Liver (tissue), 9 donors: Measurements from ENCODE around the gene IER2. TPM values are rescaled to one million over a fixed set of nuclear protein-coding genes. Genes with fewer than 3 reads are reported as not detected.
A peak's percentile ranks its signal among the peaks of the same experiment; 100 is the strongest.

ENCODE experiments used
- DNase-seq: peaks from one replicate; pipeline ENCODE4 v3.0.0-alpha.2; 2017; ENCODE audit warnings: low spot score
- H3K27ac ChIP-seq, 2 donors: one replicate each; pipeline ENCODE4 v1.7.0; 2013; ENCODE audit warnings: inconsistent platforms in 2 of 2, low read length in 2 of 2, control low read depth in 1 of 2, low read depth in 1 of 2, mild to moderate bottlenecking in 1 of 2
- H3K27me3 ChIP-seq, 4 donors: one replicate each; pipeline versions ENCODE4 v1.6.1 to v1.7.0; 2013; ENCODE audit warnings: low read length in 3 of 4, inconsistent platforms in 1 of 4, mild to moderate bottlenecking in 1 of 4, moderate library complexity in 1 of 4; ENCODE audit not compliant: control insufficient read depth in 4 of 4, insufficient read depth in 4 of 4
- H3K36me3 ChIP-seq, 4 donors: one replicate each; pipeline versions ENCODE4 v1.6.1 to v1.7.0; 2013; ENCODE audit warnings: low read length in 3 of 4, mild to moderate bottlenecking in 3 of 4, low read depth in 1 of 4, moderate library complexity in 1 of 4; ENCODE audit not compliant: control insufficient read depth in 4 of 4, insufficient read depth in 3 of 4
- H3K4me1 ChIP-seq, 4 donors: one replicate each; pipeline versions ENCODE4 v1.6.1 to v1.7.0; 2013; ENCODE audit warnings: low read length in 3 of 4, mild to moderate bottlenecking in 3 of 4, moderate library complexity in 1 of 4; ENCODE audit not compliant: control insufficient read depth in 4 of 4, insufficient read depth in 4 of 4
- H3K4me3 ChIP-seq, 3 donors: one replicate each; pipeline versions ENCODE4 v1.6.1 to v1.7.0; 2013; ENCODE audit warnings: low read length in 3 of 3, control low read depth in 1 of 3, low read depth in 1 of 3, mild to moderate bottlenecking in 1 of 3
- H3K9ac ChIP-seq, 2 donors: one replicate each; pipeline ENCODE4 v1.7.0; 2013; ENCODE audit warnings: low read length in 2 of 2, mild to moderate bottlenecking in 2 of 2, moderate library complexity in 2 of 2, control low read depth in 1 of 2, low read depth in 1 of 2
- H3K9me3 ChIP-seq, 4 donors: one replicate each; pipeline versions ENCODE4 v1.6.1 to v1.7.0; 2013; ENCODE audit warnings: low read length in 3 of 4; ENCODE audit not compliant: control insufficient read depth in 4 of 4
- ATF3 ChIP-seq: IDR thresholded peaks from 2 replicates; pipeline ENCODE4 v1.6.1; 2016; ENCODE audit warnings: antibody characterized with exemption
- CTCF ChIP-seq: fragments of 150-350 bp; IDR thresholded peaks from 2 replicates; pipeline ENCODE4 v1.5.1; 2017; ENCODE audit warnings: improper control_type of control experiment, low read depth, low read length; ENCODE audit not compliant: missing input control
- EGR1 ChIP-seq, 2 donors: IDR thresholded peaks; 2 replicates each; pipeline ENCODE4 v1.6.1; 2016 to 2018; ENCODE audit warnings: antibody characterized with exemption in 2 of 2, low read depth in 2 of 2
- FOXA1 ChIP-seq: IDR thresholded peaks from 2 replicates; pipeline ENCODE4 v1.6.1; 2016; ENCODE audit warnings: antibody characterized with exemption
- FOXA2 ChIP-seq: IDR thresholded peaks from 2 replicates; pipeline ENCODE4 v1.6.1; 2016; ENCODE audit warnings: antibody characterized with exemption
- GABPA ChIP-seq, 2 donors: IDR thresholded peaks in 1 of 2; conservative IDR thresholded peaks in 1 of 2; 2 replicates each; pipeline ENCODE4 v1.6.1; 2016; ENCODE audit warnings: antibody characterized with exemption in 2 of 2, mild to moderate bottlenecking in 1 of 2, moderate library complexity in 1 of 2
- HNF4A ChIP-seq, 2 donors: conservative IDR thresholded peaks; 2 replicates each; pipeline ENCODE4 v1.6.1; 2016; ENCODE audit warnings: antibody characterized with exemption in 2 of 2, mild to moderate bottlenecking in 2 of 2
- HNF4G ChIP-seq: IDR thresholded peaks from 2 replicates; pipeline ENCODE4 v1.6.1; 2016; ENCODE audit warnings: antibody characterized with exemption
- JUND ChIP-seq, 2 donors: IDR thresholded peaks; 2 replicates each; pipeline ENCODE4 v1.6.1; 2016; ENCODE audit warnings: antibody characterized with exemption in 2 of 2
- MAX ChIP-seq: IDR thresholded peaks from 2 replicates; pipeline ENCODE4 v1.6.1; 2016; ENCODE audit warnings: antibody characterized with exemption
- NR2F2 ChIP-seq: IDR thresholded peaks from 2 replicates; pipeline ENCODE4 v1.6.1; 2016; ENCODE audit warnings: antibody characterized with exemption
- RAD21 ChIP-seq, 2 donors: IDR thresholded peaks; 2 replicates each; pipeline ENCODE4 v1.6.1; 2016; ENCODE audit warnings: antibody characterized with exemption in 2 of 2, mild to moderate bottlenecking in 2 of 2
- REST ChIP-seq: IDR thresholded peaks from 2 replicates; pipeline ENCODE4 v1.6.1; 2016; ENCODE audit warnings: antibody characterized with exemption, mild to moderate bottlenecking
- RXRA ChIP-seq, 2 donors: IDR thresholded peaks; 2 replicates each; pipeline ENCODE4 v1.6.1; 2017 to 2018; ENCODE audit warnings: antibody characterized with exemption in 2 of 2, mild to moderate bottlenecking in 1 of 2
- SP1 ChIP-seq: IDR thresholded peaks from 2 replicates; pipeline ENCODE4 v1.6.1; 2018; ENCODE audit warnings: antibody characterized with exemption, mild to moderate bottlenecking
- TAF1 ChIP-seq: conservative IDR thresholded peaks from 2 replicates; pipeline ENCODE4 v1.6.1; 2016; ENCODE audit warnings: antibody characterized with exemption, mild to moderate bottlenecking
- YY1 ChIP-seq: IDR thresholded peaks from 2 replicates; pipeline ENCODE4 v1.6.1; 2016; ENCODE audit warnings: antibody characterized with exemption, mild to moderate bottlenecking
- ZBTB33 ChIP-seq: IDR thresholded peaks from 2 replicates; pipeline ENCODE4 v1.6.1; 2016; ENCODE audit warnings: antibody characterized with exemption
- WGBS: extraction: QIAGEN DNeasy Blood & Tissue Kit; methylation state at CpG from one replicate; pipeline ENCODE4 v1.1.7; 2013; 5-methylcytosine and 5-hydroxymethylcytosine counted together
- polyA plus RNA-seq, 2 donors: library from polyadenylated mRNA; stranded (reverse) in 1 of 2; unstranded in 1 of 2; fragments of 200-250 nt in 1 of 2; fragments of >200 nt in 1 of 2; fragmentation: Nextera tagmentation in 1 of 2; extraction: Ambion mirVana in 1 of 2; gene quantifications; one replicate each; pipeline versions ENCODE4 v1.2.1 to v1.2.3, GENCODE V29; 2013 to 2015
- total RNA-seq, 2 donors: library from RNA; depleted of rRNA; stranded (reverse); fragments of >200 nt; gene quantifications; one replicate each; pipeline ENCODE4 v1.2.3, GENCODE V29; 2014
- donor health status: healthy.
- donor health status: healthy.
- donor health status: healthy.
- donor health status: healthy.
- donor health status: healthy.

IER2 gene
- total and polyA plus RNA-seq, 4 donors = 11.4 to 38.9 (median 21.9) TPM

- H3K36me3 ChIP-seq = no peaks in the 10 kb centered on the region
- TF ChIP-seq YY1 (peak; percentile 76), REST (peak; percentile 88), EGR1 (IDR thresholded peaks at IDR 0.05; ENCODE audit: low read depth in 2 of 2) (peak; percentile 98 to 99), MAX (peak; percentile 58), HNF4G (peak; percentile 97), SP1 (peak; percentile 99), ATF3 (peak; percentile 56), GABPA (IDR thresholded peaks at IDR 0.05 in 1 of 2, conservative IDR thresholded peaks at IDR 0.05 in 1 of 2) (peak in 1 of 2 donors; percentile 66), ZBTB33 (peak; percentile 85), RXRA (IDR thresholded peaks at IDR 0.05) (peak; percentile 99 to 100), FOXA2 (peak; percentile 38), JUND (IDR thresholded peaks at IDR 0.05) (peak; percentile 76 to 82), TAF1 (peak; percentile 70), NR2F2 (peak; percentile 27), RAD21 (IDR thresholded peaks at IDR 0.05) (peak; percentile 48 to 60), CTCF (no peak), HNF4A (conservative IDR thresholded peaks at IDR 0.05) (peak; percentile 99), FOXA1 (peak; percentile 70)
- H3K4me1 ChIP-seq = peaks cover 7 to 22% (median 15%) of the 10 kb centered on the region in 4 donors
- H3K27ac ChIP-seq = peak overlapping the region; percentile 96 to 97
- H3K4me3 ChIP-seq = peak overlapping the region in 1 of 3 donors; percentile 47
- 27% methylated on average over 19 of the region's 19 CpGs for WGBS
- DNase-seq = peak; percentile 71
- H3K9me3 ChIP-seq = no peaks in the 10 kb centered on the region
- peak overlapping the region in 1 of 2 donors; percentile 39 for H3K9ac ChIP-seq
- no peaks in the 10 kb centered on the region for H3K27me3 ChIP-seq
These were observed 40.8 kb downstream of the IER2 start for GRCh38 chr19:13190781-13191540.
